Stimulated activated CD8-positive, alpha-beta memory T cell treated with anti-CD3 and anti-CD28 coated beads, Interleukin-7, amount 100 ng/mL, for 4 hours (primary cell): Measurements from ENCODE around the gene LYSMD1.

ENCODE experiments used
- DNase-seq, 2 donors: peaks; one replicate each; pipeline ENCODE4 v3.0.0-alpha.2; 2020; ENCODE audit warnings: low read depth in 2 of 2

LYSMD1 gene

DNA sequence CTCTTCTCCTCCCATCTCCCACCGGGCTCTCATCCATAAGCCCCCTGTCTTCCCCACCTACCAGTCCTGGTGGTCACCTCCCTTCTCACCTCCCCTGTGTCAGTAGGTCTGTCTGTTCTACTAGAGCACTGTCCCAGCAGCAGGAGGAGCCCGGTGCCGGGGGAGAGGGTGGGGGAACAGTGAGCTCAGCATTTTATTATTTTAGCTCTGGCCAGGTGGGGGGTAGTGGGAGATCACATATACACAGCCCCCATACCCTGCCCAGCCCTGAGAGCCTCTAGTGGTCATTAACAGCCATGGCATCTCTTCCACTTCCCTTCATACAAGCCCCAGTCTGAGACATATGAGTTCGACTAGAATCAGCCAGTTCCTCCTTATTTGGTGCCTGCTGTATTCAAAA is 10.2 kb upstream of the LYSMD1 start, which contains the start of gene TMOD4:
TSS of gene TMOD4 (minus strand) at position 119 of the 400 bp plus-strand sequence. CDS start 1,106 bp downstream, outside the sequence.
- DNase-seq: no peak

DNA sequence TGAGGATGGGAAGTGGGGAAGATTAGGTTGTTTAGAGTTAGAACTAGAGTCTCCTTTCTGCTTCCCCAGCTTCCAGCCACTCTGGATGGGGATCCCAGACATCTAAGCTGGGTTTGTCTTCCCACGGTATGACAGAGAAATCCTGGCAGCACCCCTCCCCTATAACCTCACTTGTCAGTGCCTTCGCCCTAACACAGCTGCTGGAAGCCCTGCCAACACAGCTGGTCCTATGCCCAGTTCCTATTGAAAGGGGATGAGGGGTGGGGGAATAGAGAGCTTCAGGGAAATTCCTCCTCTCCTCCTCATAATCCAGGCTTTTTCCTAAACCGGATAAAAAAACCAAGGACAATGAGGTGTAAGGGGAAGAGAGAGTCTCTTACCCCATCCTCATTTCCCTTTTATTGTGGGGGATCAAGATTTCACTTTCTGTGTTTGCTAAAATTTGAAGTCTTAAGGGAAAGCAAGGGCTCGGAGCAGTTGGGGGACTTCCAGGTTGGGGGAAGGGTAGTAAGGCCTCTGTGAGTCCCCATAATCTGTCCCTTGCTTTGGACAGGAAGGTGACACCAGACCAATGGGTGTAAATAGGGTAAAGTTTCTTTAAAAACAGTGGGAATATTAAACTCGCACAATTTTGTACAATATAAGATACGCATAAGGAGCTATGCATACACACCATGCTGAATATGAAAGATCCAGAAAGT is 9.5 kb upstream of the LYSMD1 start:
- no peak for DNase-seq

DNA sequence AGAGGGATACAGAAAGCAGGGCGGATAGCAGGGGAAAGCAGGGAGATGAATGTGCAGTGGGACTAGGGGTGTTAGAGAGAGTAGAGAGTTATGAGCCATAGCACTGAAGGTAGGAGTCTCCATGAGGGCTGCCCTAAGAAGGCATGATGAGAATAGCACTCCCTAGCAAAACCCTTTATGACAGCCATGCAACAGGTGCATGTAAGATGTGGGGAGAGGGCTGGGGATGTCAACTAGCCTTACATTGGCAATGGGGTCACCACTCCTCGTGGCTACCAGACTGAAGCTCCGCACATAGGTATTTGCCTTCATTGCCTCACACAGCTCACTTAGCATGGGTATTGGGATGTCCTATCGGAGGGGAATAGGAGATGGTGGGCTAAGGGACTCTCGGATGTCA is 5.5 kb upstream of the LYSMD1 start:
- no peak for DNase-seq

DNA sequence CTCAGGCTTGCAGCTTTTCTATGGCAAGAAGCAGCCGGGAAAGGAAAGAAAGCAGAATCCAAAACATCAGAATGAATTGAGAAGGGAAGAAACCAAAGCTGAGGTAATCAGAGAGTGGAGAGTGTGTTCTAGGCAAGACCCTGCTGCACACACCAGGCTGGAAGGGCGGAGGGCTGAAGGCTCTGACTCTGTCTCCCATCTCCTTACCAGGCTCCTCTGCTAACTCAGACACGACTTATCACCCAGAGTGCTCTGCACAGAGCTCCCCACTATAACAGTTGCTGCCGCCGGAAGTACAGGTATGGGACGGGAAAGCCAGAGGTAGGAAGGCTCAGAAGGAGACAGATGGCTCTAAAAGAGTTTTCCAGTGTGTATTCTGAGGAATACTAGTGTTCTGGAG is 1.4 kb upstream of the LYSMD1 start:
- no peak for DNase-seq

DNA sequence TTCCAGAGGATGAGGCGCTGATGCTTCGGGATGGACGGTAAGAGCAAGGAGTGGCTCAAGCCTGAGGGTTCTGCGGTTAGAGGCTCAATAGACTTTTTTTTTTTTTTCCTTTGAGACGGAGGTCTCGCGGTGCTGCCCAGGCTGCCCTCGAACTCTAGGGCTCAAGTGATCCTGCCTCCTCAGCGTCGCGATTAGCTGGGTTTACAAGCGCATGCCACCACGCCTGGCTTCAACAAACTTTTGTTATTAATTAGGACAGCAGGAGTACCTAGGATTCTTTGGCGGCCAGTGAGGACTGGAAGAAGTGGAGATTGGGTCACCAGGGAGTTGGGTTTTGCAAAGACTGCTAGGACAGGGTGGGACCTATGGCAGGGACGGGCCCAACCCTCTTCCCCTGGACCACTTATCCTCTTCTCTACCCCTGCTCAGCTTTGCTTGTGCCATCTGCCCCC is 829 bp upstream of the LYSMD1 start:
- no peak for DNase-seq

DNA sequence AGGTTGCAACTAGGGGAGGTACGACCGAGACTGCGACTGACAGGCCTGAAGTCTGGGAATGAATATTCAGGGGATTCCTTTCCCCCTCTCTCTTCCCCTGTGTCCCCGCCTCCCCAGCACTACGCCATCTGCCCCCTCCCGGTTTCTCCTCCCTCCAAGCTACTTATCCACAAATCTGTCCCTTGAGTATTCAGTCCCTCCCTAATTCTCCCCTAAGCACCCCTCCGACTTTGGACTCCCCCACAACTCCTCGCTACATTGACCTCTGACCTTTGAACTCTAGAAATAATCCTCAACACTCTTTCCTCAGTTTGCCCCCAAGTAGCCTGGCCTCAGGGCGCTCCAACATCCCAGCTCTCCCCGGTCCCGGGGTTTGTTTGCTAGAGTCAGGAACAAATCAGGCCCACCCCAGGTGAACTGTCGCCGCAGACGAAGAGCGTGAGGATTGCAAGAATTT is 393 bp downstream of the LYSMD1 start:
- DNase-seq: no peak

- DNase-seq: no peak
These were observed 896 bp downstream of the LYSMD1 start for GRCh38 chr1:151164732-151165280.

- DNase-seq: no peak
These were observed 6.3 kb downstream of the LYSMD1 start for GRCh38 chr1:151159373-151159772.

DNA sequence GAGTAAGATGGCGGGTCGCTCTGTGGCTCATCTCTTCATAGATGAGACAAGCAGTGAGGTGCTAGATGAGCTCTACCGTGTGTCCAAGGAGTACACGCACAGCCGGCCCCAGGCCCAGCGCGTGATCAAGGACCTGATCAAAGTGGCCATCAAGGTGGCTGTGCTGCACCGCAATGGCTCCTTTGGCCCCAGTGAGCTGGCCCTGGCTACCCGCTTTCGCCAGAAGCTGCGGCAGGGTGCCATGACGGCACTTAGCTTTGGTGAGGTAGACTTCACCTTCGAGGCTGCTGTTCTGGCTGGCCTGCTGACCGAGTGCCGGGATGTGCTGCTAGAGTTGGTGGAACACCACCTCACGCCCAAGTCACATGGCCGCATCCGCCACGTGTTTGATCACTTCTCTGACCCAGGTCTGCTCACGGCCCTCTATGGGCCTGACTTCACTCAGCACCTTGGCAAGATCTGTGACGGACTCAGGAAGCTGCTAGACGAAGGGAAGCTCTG is 6.9 kb downstream of the LYSMD1 start:
- no peak for DNase-seq

DNA sequence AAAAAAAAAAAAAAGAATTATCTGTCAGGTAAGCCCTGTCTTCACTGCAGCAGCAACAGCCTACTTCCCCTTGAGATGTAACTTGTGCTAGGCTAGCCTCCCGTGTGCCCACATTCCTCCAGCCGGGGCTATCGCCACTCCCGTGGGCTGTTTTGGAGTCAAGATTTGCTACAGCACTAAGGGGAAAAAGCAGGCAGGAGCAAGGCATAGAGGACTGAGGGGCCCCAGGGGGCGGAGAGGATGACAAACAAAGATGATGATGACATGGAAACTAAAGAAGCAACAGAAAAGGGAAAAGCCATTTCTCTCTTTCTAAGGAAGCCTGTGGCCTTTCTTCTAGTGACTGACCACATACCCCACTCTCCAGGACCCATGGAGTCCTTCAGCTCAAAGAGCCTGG is 7.4 kb downstream of the LYSMD1 start:
- DNase-seq: peak in 1 of 2 donors; percentile 44

DNA sequence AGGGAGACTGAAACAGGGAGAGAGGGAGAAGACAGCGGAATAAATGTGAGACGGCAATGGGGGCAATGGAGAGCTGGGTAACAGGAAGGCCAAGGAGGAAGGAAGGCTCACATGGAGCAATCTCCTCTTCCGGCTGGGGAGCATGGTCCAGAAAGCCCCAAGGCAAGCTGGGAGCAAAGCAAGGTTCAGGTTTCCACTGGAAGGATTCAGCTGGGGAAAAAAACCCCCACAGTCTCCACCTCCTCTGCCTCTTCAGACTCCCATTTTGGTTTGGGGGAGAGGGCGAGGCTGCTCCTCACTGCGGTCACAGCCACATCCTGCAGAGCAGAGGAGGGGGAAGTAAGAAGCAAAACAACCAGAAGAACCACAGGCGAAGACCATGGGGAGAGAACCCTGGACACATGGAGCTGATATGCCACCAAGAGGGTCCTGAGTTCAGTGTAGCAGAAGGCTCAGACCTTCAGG is 8.6 kb downstream of the LYSMD1 start:
- DNase-seq: peak; percentile 36 to 37

DNA sequence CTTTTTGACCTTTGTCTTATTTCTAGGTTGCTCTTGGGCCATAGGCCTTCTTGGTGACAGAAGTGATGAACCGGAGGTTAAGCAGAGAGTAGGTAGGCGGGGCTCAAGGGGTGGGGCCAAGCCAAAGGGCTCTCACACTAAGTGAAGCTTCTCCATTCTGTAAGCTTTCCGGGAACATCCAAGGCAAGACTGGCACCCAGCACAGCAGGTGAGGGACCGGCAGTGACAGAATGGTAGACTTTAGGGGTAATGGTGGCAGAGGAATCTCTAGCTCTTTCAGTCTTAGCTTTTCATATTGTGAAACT is 9.2 kb downstream of the LYSMD1 start, which contains the start of gene TNFAIP8L2:
TSS of gene TNFAIP8L2 (plus strand) at position 135 of the 305 bp plus-strand sequence. CDS start 2,049 bp downstream, outside the sequence.
- peak; percentile 60 to 69 for DNase-seq

DNA sequence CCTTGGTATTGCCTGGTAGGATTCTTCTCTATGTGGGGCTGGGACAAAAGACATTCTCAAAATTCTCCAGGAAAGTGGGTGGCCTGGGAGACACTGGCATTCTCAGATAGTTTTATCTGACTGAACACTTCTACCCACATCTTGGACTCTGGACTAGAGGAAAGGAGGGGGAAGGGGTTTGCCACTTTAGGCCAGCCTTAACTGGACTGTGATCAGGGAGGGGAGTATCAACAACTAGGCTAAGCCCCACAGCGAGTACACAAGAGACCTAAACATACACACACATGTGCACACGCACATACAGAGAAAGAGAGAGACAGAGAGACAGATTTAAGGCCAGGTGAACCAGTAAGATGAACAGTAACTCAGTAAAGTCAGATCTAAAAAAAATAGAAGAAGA is 18.0 kb downstream of the LYSMD1 start:
- DNase-seq: no peak

GRCh38 chr1:151147132-151147503 is 18.6 kb downstream of the LYSMD1 start:
- DNase-seq: no peak

GRCh38 chr1:151146412-151147131 is 19.1 kb downstream of the LYSMD1 start, which contains the start of gene SEMA6C:
Gene SEMA6C, minus strand, starts transcription at chr1:151146631. Its CDS starts 4,010 bp downstream, at chr1:151142621.
- peak; percentile 71 to 82 for DNase-seq

DNA sequence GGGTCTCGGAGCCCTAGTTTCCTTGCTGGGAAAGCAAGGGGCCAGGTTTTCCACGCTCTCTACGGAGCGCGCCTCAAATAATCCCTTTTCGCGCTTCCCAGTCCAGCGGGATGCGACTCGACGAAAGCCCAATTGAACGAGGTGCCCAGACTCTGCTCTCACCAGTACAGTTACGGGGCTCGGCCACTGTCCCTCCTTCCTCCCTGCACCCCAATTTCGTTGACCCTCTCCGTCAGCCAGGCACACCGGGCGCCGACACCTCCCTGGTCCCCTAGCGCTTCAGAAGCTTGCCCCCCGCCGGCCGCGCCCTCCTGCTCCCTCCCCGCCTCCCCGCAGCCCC is 19.7 kb downstream of the LYSMD1 start:
- DNase-seq: no peak

- no peak for DNase-seq
These were observed 20.2 kb downstream of the LYSMD1 start for GRCh38 chr1:151145304-151146071.

DNA sequence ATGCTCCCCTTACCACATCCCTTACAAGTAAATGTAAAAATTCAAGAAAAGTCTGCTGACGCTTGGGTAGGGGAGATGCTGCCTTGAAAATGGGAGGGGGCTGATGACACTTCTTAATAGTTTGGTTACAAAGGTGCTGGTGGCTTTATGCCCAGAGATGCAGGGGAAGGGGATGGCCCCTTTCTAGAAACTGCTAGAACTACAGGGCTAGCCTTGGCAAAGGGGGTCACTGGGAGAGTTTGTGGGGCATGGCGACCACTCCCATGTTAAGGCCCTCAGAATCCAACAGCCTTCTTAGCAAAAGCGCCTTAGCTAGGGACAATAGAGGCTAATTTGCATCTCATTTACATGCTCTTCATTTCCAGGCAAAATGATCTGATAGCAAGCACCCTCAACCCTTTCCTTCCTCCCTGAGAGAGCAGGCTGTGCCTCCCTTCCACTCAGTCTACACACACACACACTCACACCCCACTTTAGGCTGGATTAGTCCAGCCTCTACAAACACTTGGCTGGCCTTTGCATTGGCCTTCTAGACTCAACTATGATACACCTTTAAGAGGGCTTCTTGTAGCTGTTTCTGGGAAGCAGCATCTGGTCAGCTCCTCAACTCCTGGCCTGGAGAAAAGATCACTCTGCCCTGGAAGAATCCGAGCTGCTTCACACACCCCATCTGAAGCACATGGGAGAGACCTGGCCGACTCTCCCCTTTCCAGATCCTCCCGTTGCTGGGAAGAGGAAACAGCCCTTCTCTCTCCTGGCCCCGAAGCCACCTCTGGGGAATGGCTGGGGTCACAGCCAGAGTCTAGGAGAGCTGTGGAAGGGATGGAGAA is 21.0 kb downstream of the LYSMD1 start:
- DNase-seq: no peak

- no peak for DNase-seq
These were observed 21.7 kb downstream of the LYSMD1 start for GRCh38 chr1:151143986-151144385.

DNA sequence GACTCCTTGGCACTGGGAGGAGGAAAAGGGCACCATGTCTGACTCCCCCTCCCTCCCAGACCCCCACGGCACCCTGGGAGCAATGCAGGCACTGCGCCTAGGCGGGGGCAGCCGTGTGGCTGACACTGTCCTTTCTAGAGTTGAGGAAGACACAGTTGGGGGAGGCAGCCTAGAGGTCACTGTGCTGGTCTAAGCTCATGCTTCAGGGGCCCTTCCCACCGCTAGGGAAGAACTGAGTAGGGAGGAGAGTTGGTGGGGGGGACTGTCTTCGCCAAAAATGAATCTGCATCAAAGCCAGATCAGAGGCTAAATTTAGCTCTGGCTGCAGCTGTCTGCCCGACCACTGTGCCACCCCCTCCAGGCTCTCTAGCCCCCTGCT is 22.7 kb downstream of the LYSMD1 start:
- no peak for DNase-seq
